ENCODE data around the gene NAV3.

- TF ChIP-seq CTCF (conservative IDR thresholded peaks at IDR 0.05; ENCODE audit: low read length) (no peak), EZH2phosphoT487 (IDR thresholded peaks at IDR 0.05; ENCODE audit: borderline replicate concordance) (no peak)
These were observed 77.2 kb downstream of the NAV3 start for GRCh38 chr12:77907936-77908335.
